ENCODE data around the gene DNASE1L1. TPM values are rescaled to one million over a fixed set of nuclear protein-coding genes. Genes with fewer than 3 reads are reported as not detected.

DNASE1L1 gene
- total RNA-seq, 1 experiment from 2014 or later, result 56.8 TPM

- in situ Hi-C loops (cut with HindIII; ENCODE audit: low pct_unique_long_range_greater_than_20kb, low sequenced_read_pairs), result no loop called here
- no peak for DNase-seq (ENCODE audit: low read depth, low spot score)
These were observed 43.9 kb downstream of the DNASE1L1 start for GRCh38 chrX:154365052-154365600.

- in situ Hi-C loops (cut with HindIII; ENCODE audit: low pct_unique_long_range_greater_than_20kb, low sequenced_read_pairs), result no loop called here
- DNase-seq (ENCODE audit: low read depth, low spot score), result no peak
These were observed 45.2 kb downstream of the DNASE1L1 start for GRCh38 chrX:154363706-154364439.

DNA sequence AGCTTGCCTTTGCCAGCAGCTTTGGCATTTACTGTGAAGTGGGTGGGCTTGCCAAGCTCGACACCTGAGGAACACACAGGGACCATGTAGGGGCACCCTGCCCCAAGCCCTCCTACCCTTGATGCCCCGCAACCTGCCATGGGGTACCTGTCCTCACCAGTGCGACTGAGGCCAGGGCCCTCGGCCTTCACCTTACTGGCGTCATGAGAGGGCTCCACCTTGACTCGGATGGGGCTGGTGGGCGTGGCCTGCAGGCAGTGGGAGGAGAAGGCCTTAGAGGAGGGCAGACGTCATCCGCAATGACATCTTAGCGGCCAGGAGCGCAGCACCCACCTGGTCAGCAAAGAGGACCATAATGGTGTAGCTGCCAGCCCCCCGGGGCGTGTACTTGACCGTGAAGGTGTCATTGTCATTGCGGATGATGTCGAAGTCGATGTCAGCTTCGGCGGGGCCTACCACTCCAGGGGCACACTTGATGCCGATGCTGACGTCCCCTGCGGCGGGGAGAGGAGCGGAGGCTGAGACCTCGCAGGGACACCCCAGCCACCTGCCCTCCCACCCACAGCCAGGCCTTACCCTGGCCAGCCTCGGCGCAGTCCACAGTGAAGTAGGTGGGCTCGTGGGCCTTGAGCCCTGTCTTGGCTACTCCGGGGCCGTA is 46.8 kb downstream of the DNASE1L1 start:
- in situ Hi-C loops (cut with HindIII; ENCODE audit: low pct_unique_long_range_greater_than_20kb, low sequenced_read_pairs), result no loop called here
- no peak for DNase-seq (ENCODE audit: low read depth, low spot score)

DNA sequence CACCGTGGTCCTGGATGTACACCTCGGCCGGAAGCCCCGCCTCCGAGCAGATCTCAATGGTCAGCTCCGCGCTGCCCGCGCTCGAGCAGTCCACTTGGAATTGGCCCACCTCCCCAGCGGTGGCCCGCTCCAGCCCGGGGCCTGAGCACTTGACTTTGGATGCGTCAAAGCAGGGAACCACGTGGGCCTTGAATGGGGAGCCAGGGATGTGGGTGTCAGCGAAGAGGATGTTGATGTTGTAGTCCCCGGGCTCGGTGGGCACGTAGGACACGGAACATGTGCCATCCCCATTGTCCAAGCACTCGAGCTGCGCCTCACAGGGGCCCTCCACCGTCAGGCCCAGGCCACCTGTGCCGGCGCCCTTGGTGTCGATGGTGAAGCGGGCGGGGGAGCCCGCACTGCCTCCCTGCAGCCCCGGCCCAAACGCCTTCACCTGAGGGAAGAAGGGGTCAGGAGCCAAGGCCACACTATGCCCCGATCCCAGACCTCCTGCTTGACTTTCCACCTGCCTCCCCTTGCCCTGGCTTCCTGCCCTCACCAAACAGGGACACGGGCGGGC is 48.8 kb downstream of the DNASE1L1 start:
- no peak for DNase-seq (ENCODE audit: low read depth, low spot score)
- in situ Hi-C loops (cut with HindIII; ENCODE audit: low pct_unique_long_range_greater_than_20kb, low sequenced_read_pairs), result no loop called here

GRCh38 chrX:154359362-154360154 is 49.5 kb downstream of the DNASE1L1 start:
- in situ Hi-C loops (cut with HindIII; ENCODE audit: low pct_unique_long_range_greater_than_20kb, low sequenced_read_pairs), result no loop called here
- no peak for DNase-seq (ENCODE audit: low read depth, low spot score)

- DNase-seq (ENCODE audit: low read depth, low spot score), result no peak
- in situ Hi-C loops (cut with HindIII; ENCODE audit: low pct_unique_long_range_greater_than_20kb, low sequenced_read_pairs), result no loop called here
These were observed 50.2 kb downstream of the DNASE1L1 start for GRCh38 chrX:154358829-154359228.

DNA sequence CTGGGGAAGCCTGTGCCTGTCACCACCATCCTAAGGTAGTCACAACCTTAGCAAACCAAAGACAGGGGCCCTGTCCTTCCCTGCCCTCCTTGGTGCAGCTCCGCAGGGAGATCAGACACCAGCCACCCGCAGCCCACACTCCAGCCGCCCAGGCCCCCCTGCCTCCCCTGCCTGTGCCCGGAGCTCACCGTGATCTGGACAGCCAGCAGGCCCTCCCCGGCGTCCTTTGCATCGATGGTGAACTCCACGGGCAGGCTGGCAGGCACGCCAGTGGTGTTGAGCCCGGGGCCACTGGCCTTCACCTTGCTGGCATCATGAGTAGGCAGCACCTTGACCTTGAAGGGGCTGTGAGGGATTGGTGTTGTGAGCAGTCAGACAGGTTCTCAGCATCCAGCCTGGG is 51.0 kb downstream of the DNASE1L1 start:
- DNase-seq (ENCODE audit: low read depth, low spot score), result no peak
- in situ Hi-C loops (cut with HindIII; ENCODE audit: low pct_unique_long_range_greater_than_20kb, low sequenced_read_pairs), result no loop called here

DNA sequence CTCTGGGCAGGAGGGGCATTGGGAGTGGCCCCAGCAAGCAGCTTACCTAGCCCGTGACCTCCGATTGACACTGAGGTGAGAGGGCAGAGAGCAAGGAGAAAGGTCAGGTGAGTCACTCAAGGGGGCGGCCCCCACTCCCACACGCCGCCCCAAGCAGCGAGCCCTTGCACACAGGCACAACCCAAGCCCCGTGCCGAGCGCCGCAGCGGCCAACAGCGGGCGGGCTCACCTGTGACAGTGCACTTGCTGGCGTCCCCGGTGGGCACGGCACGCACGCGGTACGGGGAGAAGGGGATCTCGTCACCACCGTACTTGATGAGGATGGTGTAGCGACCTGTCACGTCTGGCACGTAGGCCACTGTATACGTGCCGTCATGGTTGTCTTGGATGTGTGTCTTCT is 51.8 kb downstream of the DNASE1L1 start:
- no peak for DNase-seq (ENCODE audit: low read depth, low spot score)
- in situ Hi-C loops (cut with HindIII; ENCODE audit: low pct_unique_long_range_greater_than_20kb, low sequenced_read_pairs), result no loop called here

DNA sequence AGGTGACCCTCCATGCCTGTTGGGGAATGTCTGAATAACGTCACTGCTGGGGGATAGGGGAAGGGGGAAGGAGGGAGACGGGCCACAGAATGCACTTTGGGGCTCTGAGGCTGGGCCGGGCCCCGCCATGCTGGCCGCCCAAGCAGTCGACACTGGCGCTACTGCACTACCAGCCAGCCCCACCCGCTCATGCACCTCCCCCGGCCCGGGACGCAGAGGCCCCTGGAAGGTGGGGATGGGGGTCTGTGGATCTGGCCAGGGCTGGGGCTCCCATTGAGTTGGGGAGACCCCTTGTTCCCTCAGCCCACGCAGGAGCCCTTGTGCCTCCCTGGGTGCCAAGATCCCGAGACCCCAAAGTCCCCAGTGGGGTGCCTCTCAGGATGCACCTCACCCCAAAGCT is 52.5 kb downstream of the DNASE1L1 start:
- DNase-seq (ENCODE audit: low read depth, low spot score), result no peak
- in situ Hi-C loops (cut with HindIII; ENCODE audit: low pct_unique_long_range_greater_than_20kb, low sequenced_read_pairs), result no loop called here

- in situ Hi-C loops (cut with HindIII; ENCODE audit: low pct_unique_long_range_greater_than_20kb, low sequenced_read_pairs), result no loop called here
- DNase-seq (ENCODE audit: low read depth, low spot score), result no peak
These were observed 53.3 kb downstream of the DNASE1L1 start for GRCh38 chrX:154355776-154356140.

GRCh38 chrX:154355094-154355775 is 53.8 kb downstream of the DNASE1L1 start:
- in situ Hi-C loops (cut with HindIII; ENCODE audit: low pct_unique_long_range_greater_than_20kb, low sequenced_read_pairs), result no loop called here
- no peak for DNase-seq (ENCODE audit: low read depth, low spot score)

DNA sequence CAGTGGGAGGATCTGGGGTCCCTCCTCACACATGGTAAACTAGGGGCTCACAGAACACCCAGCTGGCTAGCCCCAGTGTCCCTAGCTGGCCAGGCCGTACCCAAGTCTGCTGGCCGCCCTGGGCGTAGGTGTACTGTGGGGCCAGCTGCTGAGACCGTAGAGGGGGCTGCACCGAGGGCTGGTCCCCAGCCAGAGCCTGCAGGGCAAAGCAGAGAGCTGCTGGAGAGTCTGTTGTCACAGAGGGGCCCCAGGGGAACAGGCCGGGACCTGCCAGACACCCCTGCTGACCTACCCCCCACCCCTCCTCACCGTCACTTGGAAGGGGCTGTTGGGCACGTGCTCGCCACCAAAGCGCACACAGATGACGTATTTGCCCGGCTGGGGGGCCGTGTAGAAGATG is 54.5 kb downstream of the DNASE1L1 start:
- in situ Hi-C loops (cut with HindIII; ENCODE audit: low pct_unique_long_range_greater_than_20kb, low sequenced_read_pairs), result no loop called here
- DNase-seq (ENCODE audit: low read depth, low spot score), result no peak

- DNase-seq (ENCODE audit: low read depth, low spot score), result no peak
- in situ Hi-C loops (cut with HindIII; ENCODE audit: low pct_unique_long_range_greater_than_20kb, low sequenced_read_pairs), result no loop called here
These were observed 55.0 kb downstream of the DNASE1L1 start for GRCh38 chrX:154354013-154354412.

GRCh38 chrX:154353172-154353843 is 55.7 kb downstream of the DNASE1L1 start:
- DNase-seq (ENCODE audit: low read depth, low spot score), result no peak
- in situ Hi-C loops (cut with HindIII; ENCODE audit: low pct_unique_long_range_greater_than_20kb, low sequenced_read_pairs), result no loop called here

- in situ Hi-C loops (cut with HindIII; ENCODE audit: low pct_unique_long_range_greater_than_20kb, low sequenced_read_pairs), result no loop called here
- no peak for DNase-seq (ENCODE audit: low read depth, low spot score)
These were observed 56.6 kb downstream of the DNASE1L1 start for GRCh38 chrX:154352466-154352865.

DNA sequence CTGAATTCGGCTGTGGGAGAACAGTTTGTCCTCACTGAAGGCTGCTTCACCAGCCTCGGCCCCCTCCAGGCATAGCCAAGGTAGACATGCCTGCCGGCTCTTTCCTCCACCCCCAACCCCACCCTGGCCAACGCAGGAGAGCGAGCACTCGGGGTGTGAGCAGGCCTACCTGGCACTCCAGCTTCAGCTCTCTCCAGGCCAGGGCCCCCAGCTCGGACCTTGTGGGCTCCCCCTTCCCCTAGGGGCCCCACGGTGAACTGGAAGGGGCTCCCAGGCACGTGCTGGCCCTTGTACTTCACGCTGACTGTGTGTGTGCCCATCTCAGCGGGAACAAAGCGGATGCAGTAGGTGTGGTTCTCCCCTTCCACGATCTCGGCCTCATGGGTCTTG is 57.0 kb downstream of the DNASE1L1 start:
- DNase-seq (ENCODE audit: low read depth, low spot score), result no peak
- in situ Hi-C loops (cut with HindIII; ENCODE audit: low pct_unique_long_range_greater_than_20kb, low sequenced_read_pairs), result no loop called here

All from SK-MEL-5 (cell line).